Skin of body (tissue), 3 donors: ENCODE data around the gene TMEM86B. TPM values are rescaled to one million over a fixed set of nuclear protein-coding genes. Genes with fewer than 3 reads are reported as not detected.

ENCODE experiments used
- DNase-seq: peaks from one replicate; lab custom pipeline; 2025; lab: John Stamatoyannopoulos, UW
- small RNA-seq: library from RNA; depleted of rRNA; stranded (forward); fragments of <200 nt; gene quantifications from one replicate; pipeline ENCODE3, GENCODE V24; 2014; ENCODE audit warnings: low replicate concordance
- total RNA-seq: library from RNA; depleted of rRNA; stranded (reverse); fragments of >200 nt; gene quantifications from one replicate; pipeline ENCODE4 v1.2.3, GENCODE V29; 2014

Gene TMEM86B
- total RNA-seq, 1 donor from 2014 or later: 1.2 TPM

GRCh38 chr19:55178781-55179599 is 49.6 kb downstream of the TMEM86B start:
- no peak for DNase-seq

Small RNA genes within 50 kb of the gene (small RNA-seq; reads per million reads assigned to genes)
- gene MIR6802 (not detected), gene MIR6803 (not detected), gene MIR6804 (not detected)

Other genes starting within 250 kb of the TMEM86B start
- 0.20 TPM for gene GP6, start 190.5 kb downstream of the TMEM86B start, total RNA-seq
- gene RDH13, start 165.6 kb downstream of the TMEM86B start, total RNA-seq: 31.6 TPM
- 47.6 TPM for gene EPS8L1, start 152.9 kb downstream of the TMEM86B start, total RNA-seq
- 34.0 TPM for gene PPP1R12C, start 111.1 kb downstream of the TMEM86B start, total RNA-seq
- 65.7 TPM for gene TNNT1, start 79.6 kb downstream of the TMEM86B start, total RNA-seq
- gene TNNI3, start 71.0 kb downstream of the TMEM86B start, total RNA-seq: 0.89 TPM
- not detected for gene DNAAF3, start 62.1 kb downstream of the TMEM86B start, total RNA-seq
- gene SYT5, start 48.5 kb downstream of the TMEM86B start, total RNA-seq: 1.6 TPM
- gene PTPRH, start 19.3 kb downstream of the TMEM86B start, total RNA-seq: 0.39 TPM
- 20.8 TPM for gene PPP6R1, start 30.3 kb upstream of the TMEM86B start, total RNA-seq
- 12.1 TPM for gene HSPBP1, start 51.3 kb upstream of the TMEM86B start, total RNA-seq
- gene BRSK1, start 55.2 kb upstream of the TMEM86B start, total RNA-seq: 3.6 TPM
- 1.1 TPM for gene TMEM150B, start 96.6 kb upstream of the TMEM86B start, total RNA-seq
- 17.0 TPM for gene KMT5C, start 111.1 kb upstream of the TMEM86B start, total RNA-seq
- 3.1 TPM for gene COX6B2, start 126.0 kb upstream of the TMEM86B start, total RNA-seq
- gene GARIN5B, start 134.5 kb upstream of the TMEM86B start, total RNA-seq: not detected
- 0.30 TPM for gene IL11, start 141.7 kb upstream of the TMEM86B start, total RNA-seq
- gene TMEM190, start 148.1 kb upstream of the TMEM86B start, total RNA-seq: not detected
- 0.30 TPM for gene TMEM238, start 155.5 kb upstream of the TMEM86B start, total RNA-seq
- 377 TPM for gene RPL28, start 157.2 kb upstream of the TMEM86B start, total RNA-seq
- gene UBE2S, start 179.0 kb upstream of the TMEM86B start, total RNA-seq: 25.4 TPM
- 0.10 TPM for gene SHISA7, start 214.5 kb upstream of the TMEM86B start, total RNA-seq
- gene ISOC2, start 232.9 kb upstream of the TMEM86B start, total RNA-seq: 23.0 TPM
- gene C19orf85, start 236.0 kb upstream of the TMEM86B start, total RNA-seq: not detected
- 1.1 TPM for gene ZNF628, start 247.9 kb upstream of the TMEM86B start, total RNA-seq